HG02588 (cell line): ENCODE measurements around the gene DYNC1I1.

ENCODE experiments used
- ATAC-seq: cut with Tn5 transposase; IDR thresholded peaks from one replicate; pipeline ENCODE4 v1.9.1; 2021; ENCODE audit warnings: mild to moderate bottlenecking, moderate library complexity; ENCODE audit not compliant: unreplicated experiment

DYNC1I1 gene

DNA sequence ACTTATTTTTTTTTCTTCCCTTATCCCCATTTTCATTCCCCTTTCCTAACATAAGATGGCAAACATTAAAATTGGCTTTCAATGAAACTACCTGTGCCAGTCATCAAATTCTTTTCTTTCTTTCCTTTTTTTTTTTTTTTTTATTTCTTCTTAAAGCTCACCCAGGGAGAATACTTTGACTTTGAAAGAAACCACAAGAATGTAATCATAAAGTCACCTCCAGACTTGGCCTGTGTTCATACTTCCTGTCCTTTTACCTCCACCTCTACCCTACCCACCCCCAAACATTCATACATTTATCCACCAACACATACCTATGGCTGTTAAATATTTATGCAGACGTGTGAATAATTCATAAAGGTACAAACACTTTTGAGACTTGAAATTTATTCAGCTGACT lies 295.0 kb downstream of the DYNC1I1 start:
- no peak for ATAC-seq

DNA sequence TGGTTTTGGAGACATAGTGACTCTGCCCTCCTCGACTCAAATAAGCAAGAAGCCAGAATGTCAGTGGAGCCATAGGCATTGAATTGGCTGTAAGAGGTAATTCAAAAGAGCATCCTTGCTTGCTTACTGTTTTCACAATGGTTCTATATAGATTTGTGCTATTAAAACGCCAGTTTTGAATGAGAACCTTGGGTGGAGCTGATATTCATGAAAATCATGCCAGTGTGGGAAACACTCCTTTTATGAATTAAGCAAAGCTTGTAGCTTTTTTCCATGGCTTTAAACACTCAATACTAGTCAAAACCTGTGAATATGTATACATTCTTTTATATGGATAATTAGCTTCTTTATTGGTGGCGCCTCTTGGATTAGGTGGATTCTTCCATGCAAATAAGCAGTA lies 297.0 kb downstream of the DYNC1I1 start:
- no peak for ATAC-seq

DNA sequence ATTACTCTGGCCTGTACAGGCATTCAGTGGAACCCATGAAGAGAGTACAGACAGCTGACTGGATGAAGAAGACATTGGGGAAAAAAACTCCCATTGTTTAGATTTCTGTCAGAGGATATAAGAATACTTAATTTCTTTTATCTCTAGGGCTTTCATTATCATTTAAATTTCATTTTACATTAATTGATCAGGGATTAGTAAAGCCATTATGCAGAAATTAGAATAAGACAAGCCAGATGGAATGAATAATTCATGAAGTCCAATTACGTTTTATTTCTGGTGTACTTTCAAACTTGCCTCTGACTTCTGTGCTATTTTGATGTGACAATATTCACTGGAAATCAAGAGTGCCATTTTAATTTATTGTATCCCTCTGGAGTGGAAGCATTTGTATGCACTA lies 302.5 kb downstream of the DYNC1I1 start:
- ATAC-seq = no peak

DNA sequence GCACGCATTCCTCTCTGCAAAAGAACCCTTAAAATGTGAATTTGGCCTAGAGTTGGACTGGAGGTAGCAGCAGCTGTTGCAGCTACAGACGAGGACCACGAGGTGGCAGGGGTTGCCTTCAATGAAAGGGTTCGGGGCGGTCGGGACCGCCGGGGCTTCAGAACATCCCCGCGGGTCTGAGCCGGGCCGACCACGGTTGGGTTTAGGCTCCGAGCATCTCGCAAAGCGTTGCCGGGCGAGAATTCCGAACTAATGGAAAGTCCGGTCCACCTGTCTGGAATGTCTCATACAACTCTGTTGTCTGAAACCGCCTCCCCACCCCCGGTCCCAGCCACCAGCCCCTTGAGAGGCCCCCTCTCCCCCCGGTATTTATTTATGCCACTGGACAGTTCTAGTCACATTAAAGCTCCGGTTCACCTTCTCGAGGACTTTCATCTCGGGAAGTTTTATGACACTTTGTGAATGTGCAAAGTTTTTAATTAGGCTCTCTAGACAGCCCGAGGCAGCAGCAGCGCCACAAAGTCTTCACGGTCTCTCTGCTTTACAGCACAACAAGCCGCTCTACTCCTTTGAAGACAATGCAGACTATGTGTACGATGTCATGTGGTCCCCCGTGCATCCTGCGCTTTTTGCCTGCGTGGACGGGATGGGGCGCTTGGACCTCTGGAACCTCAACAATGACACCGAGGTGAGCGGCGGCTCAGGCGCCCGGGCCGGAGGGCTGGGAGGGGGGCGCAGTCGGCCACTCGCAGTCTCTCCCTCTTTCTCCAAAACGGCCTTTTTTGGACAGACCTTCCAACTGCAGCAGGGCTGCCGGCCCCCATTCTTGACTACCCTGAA lies 303.4 kb downstream of the DYNC1I1 start:
- ATAC-seq = peak; percentile 87

DNA sequence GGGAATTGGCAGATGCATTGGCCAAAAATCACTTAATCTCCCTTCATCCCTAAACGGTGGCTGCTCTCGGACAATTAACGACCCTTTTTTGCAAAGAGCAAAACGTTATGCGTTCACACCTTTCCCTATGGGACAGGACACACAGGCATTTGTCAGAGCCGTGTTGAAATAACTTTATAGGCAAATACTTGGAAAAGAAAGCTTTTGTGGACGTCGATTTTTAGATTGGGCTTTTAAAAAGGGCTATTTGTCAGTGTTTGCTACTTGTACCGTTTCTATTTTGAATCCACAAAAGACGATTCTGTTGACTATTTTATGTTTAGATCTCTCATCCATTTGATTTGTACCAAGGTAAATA lies 304.0 kb downstream of the DYNC1I1 start:
- ATAC-seq = no peak

DNA sequence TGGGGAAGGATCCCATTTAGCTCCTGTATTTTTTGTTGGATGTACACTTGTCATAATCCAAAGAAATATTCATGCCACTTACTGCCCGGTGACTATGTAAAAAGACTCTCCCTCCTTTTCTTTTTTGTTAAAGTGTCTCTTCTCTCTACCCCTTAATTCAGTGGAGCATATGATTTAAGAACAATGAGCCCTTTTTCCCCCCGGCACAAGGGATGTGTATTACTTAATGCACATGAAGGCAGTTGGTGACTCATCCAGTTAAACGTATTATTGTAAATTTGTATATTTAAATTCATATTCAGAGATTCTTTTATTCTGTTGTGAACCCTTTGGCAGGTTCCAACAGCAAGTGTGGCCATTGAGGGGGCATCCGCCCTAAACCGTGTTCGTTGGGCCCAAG lies 307.7 kb downstream of the DYNC1I1 start:
- ATAC-seq = no peak

DNA sequence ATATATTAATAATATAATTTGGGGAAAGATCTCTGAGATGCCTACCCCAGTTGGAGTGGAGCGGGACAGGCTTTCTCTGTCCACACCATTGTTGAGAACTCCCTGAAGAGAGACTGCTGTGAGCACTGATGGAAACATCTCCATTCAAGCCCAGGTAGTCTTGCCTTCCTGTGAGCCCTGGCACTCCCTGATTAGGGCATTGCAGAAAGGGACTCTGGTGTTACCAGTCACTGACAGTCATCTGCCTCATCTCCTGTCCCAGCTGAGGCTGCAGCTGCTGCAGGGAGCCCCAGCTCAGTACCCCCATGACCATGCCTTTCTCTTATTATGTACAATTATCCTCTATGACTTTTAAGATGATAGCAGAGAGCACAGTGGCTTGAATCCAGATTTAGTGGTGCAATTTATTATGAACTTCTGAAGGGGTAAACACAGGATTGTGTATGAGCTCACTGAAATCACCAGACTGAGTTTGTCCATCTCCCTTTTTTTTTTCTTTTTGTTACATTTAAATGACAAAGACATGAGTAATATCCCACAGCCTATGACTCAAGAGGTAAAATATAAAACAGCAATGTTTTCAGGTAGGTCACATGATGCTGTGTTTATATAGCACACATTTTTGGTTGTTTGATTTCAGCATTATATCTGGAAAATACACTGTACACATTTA lies 312.7 kb downstream of the DYNC1I1 start:
- no peak for ATAC-seq

DNA sequence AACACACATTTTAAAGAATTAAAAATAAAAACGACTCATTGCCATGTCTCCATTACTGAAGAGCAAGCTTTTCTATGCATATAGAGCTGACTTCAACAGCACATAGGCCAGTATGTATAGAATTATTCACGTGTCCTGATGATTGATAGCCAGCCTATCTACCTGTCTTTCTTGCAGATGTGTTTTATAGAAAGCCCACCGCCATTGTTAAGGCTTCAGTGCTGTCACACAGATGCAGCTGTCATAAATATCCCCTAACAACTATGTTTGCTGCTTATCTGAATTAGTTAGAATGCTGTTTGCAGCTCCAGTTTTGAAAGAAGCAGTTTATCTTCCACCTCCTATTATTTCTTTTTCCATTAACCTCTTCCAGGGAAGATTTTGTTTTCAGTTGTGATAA lies 313.6 kb downstream of the DYNC1I1 start:
- no peak for ATAC-seq

DNA sequence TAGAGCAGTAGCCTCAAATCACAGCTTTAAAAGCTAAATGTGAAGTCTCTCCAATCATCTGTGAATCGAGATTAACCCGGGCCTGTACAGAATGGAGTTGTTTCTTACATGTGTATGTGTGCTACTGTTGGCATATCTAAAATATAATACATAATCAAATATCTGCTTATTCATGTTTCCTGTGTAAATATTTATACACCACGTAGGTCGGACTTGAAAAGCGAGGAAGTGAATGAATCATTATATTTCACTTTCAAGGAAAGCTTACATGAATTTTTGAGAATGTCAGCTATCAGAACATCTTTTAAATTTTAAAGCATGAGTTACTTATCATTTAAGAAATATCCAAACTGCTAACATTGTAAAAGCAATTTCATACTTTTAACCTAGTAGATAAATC lies 316.2 kb downstream of the DYNC1I1 start:
- no peak for ATAC-seq

DNA sequence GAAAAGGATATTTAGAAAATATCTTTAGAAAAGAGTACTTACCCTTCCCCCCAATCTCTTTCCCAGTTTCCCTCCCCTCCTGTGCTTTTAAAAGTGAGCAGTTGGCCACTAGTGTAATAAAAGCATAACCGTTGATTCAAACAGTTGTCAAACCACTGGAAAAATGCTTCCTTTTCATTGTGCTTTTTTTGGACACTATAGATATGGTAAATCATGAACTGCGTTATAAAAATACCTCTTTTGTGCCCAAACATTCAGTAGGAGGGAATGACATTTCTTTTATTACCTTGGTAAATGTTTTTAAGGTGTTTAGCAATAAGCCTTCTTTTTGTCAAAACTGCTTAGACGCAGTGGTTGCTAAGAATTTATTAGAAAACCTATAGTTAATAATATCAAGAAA lies 317.2 kb downstream of the DYNC1I1 start:
- no peak for ATAC-seq

DNA sequence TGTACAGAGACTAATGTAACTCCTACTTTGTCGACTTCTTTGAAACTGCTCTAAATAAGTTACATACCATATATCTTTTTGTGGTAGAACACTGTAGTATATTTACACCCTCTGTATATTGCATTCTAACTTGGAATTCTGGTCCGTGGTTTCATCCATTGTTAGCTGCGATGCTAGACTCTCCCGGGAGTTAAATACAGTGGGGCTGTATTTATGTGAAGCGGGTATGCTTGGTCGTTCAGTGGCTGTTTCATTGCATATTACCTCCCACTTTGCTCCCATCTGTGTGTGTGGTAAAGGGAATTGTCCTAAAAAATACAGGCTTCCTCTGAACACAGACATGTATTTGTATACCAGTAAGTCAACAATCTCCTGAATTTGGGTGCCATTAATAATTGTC lies 318.4 kb downstream of the DYNC1I1 start:
- no peak for ATAC-seq

DNA sequence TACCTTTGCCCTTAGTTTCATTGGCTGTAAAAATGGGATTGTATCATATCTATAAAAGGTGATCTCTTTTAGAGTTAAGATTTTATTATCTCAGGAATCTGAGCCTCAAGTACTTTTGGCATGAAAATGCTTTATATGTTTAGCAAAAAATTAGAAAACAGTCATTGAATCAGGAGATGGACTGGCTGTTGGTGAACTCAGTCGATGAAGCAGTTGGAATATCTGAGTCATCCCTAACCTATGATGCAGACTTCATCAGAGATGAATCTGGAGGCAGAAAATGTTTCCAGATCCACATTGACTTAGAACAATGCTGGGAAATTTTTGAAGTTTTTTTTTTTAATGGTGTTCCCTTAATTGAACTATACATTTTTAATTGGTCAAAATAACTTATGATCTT lies 321.1 kb downstream of the DYNC1I1 start:
- ATAC-seq = no peak

DNA sequence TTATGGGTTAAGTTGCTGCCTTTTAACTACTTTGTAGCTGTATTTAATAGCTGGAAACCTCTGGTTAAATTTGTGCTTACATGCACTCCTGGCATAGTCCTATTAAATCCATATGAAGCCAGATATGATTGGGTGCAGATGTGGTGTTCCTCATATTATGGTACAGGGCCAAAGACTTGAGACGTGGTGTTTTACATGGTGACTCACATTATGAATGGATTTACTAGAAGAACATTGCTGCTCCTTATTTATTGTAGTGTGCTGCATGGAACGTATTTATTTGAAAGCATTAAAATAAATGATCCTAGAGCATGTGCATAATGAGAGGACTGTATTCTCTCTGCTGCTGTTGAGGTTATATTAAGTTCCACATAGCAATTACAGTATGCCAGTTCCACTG lies 325.5 kb downstream of the DYNC1I1 start:
- no peak for ATAC-seq

DNA sequence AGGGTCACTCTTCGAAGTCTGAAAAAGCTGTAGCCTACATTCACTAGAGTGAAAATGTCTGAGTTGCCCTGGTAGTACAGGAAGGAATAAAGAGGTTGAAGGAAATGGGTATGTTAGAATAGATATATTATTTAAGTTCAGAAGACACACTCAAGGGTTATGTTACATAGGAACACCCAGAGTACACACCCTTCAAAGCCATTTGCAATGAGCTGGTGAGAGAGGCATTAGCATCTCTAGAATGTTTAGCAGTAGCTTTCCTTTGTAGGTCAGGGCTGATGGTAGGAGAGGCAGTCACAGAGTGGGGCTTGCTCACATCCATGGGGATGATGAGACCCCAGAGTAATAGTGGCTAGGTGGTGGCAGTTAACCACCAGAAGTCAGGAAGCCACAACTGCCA lies 328.4 kb downstream of the DYNC1I1 start:
- ATAC-seq = no peak

DNA sequence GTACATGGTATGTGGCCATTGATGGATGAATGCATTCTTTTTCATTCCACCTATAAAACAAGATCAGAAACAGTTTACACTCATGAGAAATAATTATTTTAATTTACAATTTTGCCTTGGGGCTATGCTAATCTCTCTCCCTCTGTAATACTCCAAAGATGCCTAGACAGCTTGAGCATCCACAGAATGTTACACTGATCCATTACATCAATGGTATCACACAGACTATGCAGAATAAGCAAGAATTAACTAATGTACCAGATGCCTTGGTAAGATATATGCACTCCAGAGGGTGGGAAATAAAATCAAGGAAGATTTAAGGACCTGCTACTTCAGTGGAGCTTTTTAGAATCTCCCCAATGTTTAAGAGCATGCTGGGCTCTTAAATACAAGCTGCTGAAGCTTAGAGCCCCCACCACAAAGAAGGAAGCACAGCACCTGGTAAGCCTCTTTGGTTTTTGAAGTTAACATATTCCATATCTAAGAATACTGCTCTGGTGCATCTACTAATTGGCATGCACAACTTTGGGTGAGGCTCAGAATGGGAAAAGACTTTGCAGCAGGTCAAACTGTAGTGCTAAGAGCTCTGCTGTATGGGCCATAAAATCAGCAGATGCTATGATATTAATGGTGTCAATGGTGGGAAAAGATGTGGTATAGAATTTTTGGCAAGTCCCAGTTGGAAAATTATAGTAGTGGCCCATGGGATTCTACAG lies 329.9 kb downstream of the DYNC1I1 start:
- no peak for ATAC-seq

DNA sequence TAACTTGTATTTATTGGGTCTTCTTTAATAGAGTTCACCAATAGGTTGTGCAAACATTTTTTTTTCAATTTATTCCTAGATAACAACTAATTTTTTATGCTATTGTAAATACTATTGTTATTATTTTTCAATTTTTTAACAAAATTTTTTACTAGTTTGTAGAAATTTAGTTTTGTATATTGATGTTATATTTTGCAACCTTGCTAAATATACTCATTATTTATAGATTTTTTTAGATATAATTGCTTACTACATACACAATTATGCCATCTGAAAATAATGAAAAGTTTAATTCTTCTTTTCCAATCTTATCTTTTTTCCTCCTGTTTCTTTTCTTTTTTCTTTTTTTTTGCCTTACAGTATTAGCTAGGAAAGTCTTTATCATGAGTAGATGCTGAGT lies 332.6 kb downstream of the DYNC1I1 start:
- no peak for ATAC-seq

DNA sequence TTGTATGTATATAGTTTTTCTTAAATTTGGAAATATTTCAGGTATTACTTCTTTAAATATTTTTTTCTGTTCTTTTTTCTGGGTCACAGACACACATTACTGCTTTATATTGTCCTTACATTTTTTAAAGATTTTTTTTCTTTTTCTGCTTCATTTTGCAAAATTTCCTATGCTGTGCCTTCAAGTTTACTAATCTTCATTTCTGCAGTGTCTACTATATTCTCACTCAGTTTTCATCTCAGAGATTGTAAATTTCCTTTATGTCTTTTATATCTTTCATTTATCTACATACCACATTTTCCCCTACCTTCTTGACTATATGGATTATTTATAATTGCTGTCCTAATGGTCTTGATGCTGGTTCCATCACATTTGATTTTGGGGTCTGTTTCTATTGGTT lies 339.1 kb downstream of the DYNC1I1 start:
- ATAC-seq = no peak

DNA sequence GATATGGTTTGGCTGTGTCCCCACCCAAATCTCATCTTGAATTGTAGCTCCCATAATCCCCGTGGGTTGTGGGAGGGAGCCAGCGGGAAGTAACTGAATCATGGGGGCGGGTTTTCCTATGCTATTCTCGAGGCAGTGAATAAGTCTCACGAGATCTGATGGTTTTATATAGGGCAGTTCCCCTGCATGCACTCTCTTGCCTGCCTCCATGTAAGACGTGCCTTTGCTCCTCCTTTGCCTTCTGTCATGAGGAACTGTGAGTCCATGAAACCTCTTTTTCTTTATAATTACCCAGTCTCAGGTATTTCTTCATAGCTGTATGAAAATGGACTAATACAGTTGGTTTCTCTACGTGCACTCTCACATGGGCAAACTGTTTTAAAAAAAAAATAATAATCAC lies 341.8 kb downstream of the DYNC1I1 start:
- ATAC-seq = no peak

DNA sequence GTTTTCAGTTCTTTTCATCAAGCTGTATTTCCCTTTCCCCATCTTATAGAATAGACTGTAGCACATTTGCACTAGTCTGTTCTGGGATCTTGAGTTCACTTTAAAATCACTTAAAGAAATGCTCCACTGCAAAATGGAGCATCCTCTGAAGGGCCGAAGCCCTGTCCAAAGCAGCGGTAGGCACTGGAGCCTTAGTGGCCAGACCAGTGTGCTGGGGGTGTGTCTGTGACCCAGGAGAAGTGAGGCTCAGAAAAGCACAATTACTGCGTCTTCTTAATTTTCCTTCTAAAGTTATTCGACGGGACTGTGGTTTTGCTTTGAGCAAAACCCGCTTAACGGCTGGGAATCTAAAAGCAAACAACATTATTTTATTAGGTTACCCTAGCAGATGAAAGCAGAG lies 343.8 kb downstream of the DYNC1I1 start:
- no peak for ATAC-seq

DNA sequence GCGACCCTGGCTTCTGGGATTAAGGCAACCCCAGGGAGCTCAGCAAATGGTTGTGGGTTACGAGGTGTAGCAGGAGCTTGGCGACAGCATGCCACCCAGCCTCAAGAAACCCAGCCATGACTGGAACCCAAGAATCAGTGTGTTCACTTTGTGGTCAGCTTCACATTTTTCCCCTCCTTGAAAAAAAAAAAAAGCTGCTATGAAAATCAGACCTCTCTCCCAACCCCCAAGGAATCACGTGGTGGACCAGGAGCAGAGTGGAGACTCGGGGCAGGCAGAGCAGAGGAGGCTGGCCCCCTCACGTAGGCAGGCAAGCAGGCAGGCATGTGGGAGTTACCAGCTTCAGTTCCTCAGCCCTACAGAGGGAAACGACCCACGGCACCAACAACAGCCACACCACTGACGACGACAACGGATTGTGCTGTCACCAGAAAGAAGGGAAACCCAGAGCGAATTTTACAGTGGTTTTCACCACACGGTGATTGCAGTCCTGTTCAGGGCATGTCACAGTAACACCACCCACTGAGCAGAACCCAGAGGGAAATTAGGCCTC lies 346.2 kb downstream of the DYNC1I1 start:
- no peak for ATAC-seq

DNA sequence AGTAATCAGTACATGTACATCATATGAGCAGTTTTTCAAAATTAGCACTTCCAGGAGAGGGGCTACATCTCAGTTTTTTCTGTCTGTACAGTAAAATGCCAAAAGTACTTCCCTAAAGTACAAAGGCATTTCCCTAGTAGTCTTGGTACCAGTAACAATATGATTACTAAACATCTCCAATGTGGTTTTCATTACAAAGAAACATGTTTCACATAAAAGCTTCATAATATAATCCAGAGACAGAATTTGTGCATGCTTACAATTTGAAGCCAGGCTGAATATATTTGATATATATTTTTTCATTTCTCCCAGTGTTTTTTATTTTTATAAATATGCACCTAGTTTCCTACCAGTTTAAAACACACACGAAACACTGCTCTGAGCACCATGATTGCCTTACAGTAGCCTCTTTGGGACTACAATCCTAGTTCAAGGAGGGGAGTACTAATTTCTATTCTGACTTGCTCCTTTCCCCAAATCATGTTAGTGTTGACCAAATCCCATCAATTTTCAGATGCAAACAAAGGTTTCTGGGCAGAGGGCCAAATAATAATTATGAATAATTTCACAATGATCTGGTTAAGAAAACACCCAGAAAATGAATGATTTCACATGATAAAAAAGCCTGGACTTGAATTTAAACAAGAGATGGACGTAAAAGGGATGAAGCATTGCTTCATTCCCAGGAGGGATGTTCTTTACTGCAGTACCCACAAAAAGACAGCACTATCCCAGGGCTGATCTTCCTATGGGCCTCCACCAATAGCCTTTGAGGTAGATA lies 348.3 kb downstream of the DYNC1I1 start:
- ATAC-seq = no peak
